Measurements from ENCODE around the gene MXD4. TPM values are rescaled to one million over a fixed set of nuclear protein-coding genes. Genes with fewer than 3 reads are reported as not detected.

Gene MXD4
- total RNA-seq, 1 donor from 2014 or later: 84.7 TPM

DNA sequence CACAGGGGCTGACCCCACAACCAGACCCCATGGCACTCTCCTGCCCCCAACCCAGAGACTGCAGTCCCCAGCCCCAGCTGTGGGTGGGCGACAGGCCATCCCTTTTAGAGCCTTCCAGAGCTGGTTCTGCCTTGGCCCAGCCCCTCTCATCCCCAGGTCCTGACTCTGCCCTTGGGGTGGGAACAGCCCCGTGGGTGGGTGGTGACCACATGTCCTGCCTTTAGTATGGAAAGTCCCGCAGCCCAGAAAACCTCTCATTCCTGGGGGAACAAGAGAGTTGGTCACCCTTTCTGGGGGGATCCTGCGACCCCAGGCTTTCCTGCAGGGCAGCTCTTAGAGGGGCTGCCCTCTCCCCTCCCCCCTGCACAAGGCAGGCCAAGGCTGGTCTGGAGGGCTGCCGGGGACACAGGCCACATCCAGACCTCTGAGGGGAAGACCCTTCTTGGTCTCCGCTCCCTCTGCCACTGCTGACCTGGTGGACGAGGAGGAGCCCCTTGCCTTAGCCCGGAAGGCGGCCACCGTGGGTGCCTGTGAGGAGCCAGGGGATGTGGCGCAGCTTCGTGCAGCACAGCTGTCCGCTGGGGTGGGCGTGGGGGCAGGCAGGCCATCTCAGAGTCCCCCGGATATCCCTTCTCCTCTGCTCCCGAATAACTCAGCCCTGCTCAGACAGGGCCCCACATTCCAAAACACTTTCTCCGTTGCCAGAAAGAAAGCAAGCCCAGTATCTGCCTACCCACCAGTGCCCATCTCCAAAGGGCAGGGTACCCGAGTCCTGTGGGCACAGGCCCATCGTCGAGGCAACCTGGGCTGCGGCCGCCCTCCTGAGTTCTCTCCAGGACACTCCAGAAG is 6.7 kb upstream of the MXD4 start:
- intact Hi-C loops (cut with DNase I): loop anchor here (10.0 kb wide), 1 partner anchor 196 kb away; the partner anchor contains the start of gene RNF4
- no peak for ATAC-seq
- DNase-seq (ENCODE audit: low spot score): no peak

DNA sequence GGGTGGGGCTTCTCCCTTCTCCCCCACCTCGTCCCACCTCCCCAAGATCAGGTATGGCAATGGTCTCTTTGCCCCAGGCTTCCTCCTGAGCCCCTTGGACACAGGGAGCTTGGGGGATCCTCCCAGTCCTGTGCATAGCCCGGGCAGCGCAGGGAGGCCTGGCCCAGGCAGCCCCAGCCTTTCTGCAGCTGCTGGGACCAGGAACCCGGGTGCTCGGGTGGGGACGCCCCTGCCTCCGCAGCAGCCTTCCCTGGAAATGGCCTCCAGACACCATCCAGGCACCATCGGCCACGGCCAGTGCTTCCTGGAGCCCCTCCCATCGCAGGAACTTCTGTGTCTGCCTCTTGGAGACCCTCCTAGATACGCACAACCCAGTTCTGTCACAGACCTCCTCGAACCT is 5.9 kb upstream of the MXD4 start:
- ATAC-seq: no peak
- intact Hi-C loops (cut with DNase I): loop anchor here (10.0 kb wide), 1 partner anchor 197 kb away; the partner anchor contains the start of gene RNF4
- no peak for DNase-seq (ENCODE audit: low spot score)

DNA sequence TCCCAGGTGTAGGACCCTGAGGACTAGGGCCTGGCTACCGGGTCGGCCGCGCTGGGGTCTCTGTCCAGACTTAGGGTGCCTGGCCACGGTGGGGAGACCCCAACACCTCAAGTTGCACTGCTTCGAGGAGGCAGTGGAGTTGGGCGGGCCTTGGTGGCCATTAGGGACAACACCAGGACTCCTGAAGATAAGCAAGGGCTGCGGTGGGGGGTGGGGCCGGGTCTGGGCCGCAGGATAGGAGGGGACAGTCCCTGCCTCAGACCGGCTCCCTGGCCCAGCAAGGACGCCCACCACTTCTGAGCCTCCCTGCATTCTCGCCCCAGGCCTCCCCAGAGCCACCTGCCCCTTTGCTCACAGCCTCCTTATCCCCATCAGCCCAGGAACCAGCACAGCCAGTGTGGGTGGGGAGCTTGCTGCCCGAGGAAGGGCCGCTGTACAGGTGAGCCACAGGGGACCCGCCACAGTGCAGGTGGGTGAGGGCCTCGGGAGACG is 5.5 kb upstream of the MXD4 start:
- intact Hi-C loops (cut with DNase I): loop anchor here (10.0 kb wide), 1 partner anchor 197 kb away; the partner anchor contains the start of gene RNF4
- DNase-seq (ENCODE audit: low spot score): no peak
- no peak for ATAC-seq

DNA sequence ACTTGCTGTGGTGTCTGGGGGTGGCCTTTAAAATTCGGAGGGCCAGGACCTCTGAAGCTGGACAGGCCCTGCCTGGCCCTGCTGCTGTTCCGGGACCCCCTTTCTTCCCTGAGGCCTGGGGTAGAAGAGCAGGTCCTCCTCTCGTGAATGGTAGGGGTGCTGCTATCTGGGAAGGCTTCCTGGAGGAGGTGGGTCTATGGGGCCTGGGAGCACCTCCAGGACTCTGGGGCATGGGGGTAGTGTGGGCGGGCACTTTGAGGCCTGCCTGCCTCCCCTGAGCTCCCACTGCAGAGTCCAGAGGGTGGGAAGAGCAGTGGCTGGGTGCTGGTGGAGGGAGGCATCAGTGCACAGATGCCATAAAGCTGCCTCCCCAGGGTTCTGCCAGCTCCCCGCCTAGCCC is 4.9 kb upstream of the MXD4 start:
- ATAC-seq: no peak
- intact Hi-C loops (cut with DNase I): loop anchor here (10.0 kb wide), 1 partner anchor 198 kb away; the partner anchor contains the start of gene RNF4
- DNase-seq (ENCODE audit: low spot score): no peak

DNA sequence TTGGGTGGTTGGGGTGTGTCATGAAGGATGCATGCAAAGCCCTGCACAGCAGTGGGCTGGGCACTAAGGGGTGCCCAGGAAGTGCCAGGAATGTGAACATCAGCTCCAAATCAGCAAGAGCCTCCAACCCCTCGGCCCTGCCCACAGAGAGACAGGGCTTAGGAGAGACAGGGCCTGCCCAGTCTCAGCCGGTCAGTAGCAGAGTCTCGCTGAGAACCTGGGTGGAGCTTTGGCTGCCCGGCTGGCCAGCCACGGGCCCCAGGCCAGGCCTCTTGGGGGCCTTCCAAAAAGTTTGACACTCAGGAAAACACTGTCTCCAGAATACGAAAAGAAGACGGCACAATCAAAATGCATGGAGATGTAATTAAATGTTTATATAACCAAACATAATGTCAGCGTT is 4.3 kb upstream of the MXD4 start:
- DNase-seq (ENCODE audit: low spot score): peak; percentile 78
- intact Hi-C loops (cut with DNase I): loop anchor here (10.0 kb wide), 1 partner anchor 199 kb away; the partner anchor contains the start of gene RNF4
- peak; percentile 35 for ATAC-seq

DNA sequence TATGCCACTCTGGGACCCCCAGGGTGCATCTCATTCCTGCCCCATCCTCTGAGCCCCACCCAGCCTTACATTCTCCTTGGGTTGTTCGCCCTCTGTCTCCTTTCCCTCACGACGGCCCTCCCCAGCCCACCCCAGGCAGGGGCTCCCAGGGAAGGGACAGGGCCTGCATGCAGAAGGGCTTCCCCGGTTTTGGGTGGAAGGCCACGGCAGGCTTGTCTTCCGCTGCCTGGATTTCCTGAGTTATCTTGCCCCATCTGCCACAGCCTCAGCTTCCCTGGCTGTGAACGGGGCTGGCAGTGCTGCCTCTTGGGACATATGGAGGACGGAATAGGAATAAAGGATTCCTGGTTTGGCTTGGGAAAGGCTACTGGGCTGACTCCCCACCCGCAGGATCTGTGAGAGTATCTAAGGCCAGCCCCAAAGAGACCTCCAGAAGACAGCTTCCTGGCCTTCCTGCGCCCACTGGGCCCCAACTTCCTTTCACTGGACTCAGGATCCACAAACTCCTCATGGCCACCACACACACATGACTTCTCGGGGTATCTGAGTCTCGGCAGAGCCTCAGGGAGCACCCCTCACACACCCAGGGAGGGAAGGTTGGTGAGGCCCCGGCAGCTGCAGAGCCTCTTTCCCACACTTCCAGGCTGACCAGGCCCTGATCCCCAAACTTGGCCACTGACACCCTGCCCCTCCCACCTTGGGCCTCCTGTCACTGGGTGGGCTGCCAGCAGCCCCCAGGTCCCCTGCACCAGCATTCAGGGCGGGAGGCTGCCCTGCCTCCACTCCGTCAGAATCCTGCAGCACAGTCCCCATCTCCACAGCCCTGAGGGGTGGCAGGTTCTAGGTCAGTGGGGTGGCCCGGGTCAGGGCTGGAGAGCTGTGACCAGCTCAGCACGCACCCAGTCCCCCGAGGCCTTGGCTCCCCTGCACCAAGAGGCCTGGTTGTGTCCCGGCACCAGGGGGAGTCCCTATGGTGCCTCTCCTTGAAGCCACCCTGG is 3.5 kb upstream of the MXD4 start:
- no peak for DNase-seq (ENCODE audit: low spot score)
- no peak for ATAC-seq
- intact Hi-C loops (cut with DNase I): loop anchor here (10.0 kb wide), 1 partner anchor 199 kb away; the partner anchor contains the start of gene RNF4

DNA sequence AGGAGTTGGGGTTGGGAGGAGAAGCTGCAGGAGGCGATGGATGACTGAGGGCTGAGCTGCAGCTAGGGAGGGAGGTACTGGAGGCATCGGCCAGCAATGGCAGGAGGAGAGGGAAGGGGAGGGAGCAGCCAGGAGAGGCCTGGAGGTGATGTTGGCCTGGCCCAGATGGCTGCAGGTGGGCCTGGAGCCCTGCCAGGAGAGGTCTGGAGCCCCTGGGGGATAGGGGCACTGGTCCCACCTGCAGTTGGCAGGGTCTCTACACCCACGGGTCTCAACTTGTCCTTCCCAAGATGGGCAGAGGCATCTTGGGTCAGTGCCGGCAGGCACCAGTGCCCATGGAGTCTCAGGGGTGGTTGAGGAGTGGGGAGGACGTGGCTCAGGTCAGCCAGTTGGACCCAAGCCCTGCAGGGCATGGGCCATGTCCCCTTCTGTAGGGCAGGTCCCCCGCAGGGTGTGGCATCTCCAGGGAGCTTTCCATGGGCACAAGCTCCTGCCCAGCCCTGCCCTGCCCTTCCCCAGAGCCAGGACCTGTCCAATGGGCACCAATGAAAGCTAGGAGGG is 2.7 kb upstream of the MXD4 start:
- DNase-seq (ENCODE audit: low spot score): no peak
- intact Hi-C loops (cut with DNase I): loop anchor here (10.0 kb wide), 1 partner anchor 200 kb away; the partner anchor contains the start of gene RNF4
- ATAC-seq: no peak

DNA sequence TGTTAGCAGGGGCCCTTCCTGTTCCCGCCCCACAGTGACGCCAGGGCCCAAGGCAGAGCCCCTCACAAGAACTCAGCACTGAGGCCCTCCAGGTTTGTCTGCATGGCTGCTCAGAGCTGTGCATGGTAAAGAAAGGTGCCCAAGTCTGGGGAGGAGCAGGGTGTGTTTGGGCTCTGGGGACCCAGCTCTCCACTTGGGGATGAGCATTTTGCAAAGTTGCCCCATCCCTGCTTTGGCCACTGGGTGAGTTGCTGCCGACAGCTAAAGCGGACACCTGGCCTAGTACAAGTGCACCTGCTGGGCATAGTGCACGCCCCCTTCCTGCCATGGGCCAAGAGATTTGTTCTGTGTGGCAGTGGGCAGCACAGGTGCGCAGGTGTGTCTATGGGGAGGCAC is 2.0 kb upstream of the MXD4 start:
- ATAC-seq (no peak), DNase-seq (ENCODE audit: low spot score) (no peak)
- intact Hi-C loops (cut with DNase I): loop anchor here (10.0 kb wide), 1 partner anchor 201 kb away; the partner anchor contains the start of gene RNF4

DNA sequence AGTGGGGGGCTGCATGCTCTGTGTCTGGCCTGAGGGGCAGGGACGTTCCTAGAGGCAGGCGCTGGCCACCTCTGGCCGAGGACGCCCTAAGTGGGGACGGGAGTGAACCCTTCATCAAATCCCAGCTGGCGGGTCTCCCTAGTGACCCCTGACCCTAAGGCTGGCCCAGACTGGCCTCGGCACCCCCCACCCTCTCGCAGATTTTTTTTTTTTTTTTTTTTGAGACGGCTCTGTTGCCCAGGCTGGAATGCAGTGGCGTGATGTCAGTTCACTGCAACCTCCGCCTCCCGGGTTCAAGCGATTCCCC is 988 bp upstream of the MXD4 start:
- intact Hi-C loops (cut with DNase I): loop anchor here (10.0 kb wide), 1 partner anchor 202 kb away; the partner anchor contains the start of gene RNF4
- ATAC-seq: no peak
- DNase-seq (ENCODE audit: low spot score): no peak

DNA sequence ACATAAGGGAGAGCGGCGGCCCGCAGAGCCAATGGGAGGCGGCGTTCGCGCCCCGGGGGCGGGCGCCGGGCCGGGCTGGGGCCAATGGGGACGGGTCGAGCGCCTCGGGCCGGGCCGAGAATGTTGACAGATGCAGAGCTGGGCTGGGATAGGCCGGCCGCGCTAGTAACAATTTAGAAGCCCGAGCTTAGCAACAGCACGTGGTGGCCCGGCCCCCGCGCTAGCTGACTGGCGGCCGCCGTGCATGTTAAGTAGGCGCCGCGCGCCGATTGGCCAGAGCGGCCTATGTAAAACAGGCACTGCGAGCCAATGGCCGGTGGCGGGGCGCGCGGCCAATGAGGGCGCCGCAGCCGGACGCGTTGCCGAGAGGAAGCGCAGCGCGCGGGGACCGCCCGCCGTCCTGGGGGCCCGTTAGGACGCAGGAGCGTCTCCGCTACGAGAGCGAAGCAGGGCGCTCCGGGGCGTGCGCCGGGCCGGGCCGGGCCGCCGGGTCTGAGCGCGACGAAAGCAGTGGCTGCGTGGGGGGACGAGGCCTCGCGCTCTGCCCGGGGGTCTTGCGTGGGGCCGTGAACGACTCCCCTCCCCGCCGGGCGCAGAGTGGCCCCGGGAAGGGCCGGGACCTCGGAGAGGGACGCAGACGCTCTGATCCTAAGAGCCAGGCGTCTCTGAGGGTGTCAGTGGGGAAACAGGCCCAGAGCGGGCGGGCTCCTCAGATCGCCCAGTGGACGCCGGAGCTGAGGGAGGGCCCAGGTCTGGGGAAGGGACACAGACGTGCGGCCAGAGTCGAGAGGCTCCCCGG is 435 bp upstream of the MXD4 start:
- intact Hi-C loops (cut with DNase I): loop anchor here (10.0 kb wide), 1 partner anchor 202 kb away; the partner anchor contains the start of gene RNF4
- peak; percentile 99 for DNase-seq (ENCODE audit: low spot score)
- ATAC-seq: peak; percentile 97

DNA sequence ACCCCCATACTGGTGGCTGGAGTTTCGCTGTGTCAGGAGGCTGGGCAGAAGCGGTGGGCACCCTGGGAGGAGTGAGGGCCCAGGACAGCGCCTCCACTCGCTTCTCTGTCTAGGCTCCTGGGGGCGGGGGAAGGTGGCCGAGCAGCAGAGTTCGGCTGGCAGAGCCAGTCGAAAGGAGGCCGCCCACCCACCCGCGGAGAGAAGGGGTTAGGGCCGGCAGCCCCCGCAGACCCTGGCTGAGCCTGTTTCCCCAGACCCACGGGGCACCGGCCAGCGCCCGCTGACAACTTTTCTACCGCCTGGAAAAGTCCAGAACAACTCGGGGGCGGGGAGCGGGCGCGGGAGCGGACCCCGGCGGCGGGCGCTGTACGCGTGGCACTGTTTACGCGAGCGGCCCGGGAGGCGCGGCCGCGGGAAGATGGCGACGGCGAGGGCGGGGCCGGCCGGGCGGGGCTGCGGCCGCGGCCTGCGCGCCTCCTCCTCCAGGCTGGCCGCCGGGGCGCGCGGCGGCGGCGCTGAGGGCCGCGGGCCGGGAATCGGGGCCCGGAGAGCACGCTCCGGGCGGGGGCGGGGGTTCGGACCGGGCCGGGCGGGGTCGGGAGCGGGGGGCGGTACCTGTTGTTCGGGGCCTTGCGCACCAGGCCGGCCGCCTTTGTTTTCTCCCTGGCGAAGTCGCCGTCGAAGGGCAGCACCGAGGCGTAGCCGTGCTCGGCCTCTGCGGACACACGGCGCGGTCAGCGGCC is 628 bp downstream of the MXD4 start:
- intact Hi-C loops (cut with DNase I): loop anchor here (10.0 kb wide), 1 partner anchor 204 kb away; the partner anchor contains the start of gene RNF4
- DNase-seq (ENCODE audit: low spot score) (peak; percentile 75), ATAC-seq (no peak)

DNA sequence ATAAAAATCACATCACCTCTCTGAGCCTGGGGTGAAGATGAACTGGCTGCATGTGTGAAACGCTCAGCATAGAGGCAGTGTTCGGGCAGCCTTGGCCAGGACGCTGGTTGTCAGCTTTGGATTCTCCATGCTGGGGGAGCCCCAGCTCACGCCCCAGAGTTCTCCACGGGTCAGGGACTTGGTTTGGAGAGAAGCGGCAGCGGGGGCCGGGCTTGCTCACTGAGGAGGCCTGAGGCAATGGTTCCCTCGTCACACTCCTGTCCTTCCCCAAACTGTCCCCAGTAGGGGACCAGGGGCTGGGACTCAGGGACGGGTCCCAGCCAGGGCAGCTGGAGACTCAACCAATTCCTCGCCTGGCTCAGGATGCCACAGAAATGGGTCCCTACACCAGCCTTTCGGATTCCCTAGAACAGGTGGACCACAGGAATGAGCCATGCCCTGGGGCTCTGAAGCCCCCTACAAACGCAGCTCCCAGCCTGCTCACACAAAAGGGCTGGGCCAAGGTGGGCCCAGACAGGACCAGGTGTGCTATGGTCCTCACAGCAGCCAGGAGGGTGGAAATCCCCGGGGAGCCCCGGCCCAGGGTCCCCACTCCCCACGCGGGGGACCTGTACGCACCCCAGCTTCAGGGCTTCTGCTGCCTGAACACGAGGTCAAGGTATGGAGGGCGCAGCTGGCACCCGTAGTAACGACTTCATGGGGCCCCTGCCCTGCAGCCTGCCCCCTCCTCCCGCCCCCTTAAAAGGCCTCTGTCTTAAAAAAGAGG is 1.4 kb downstream of the MXD4 start:
- intact Hi-C loops (cut with DNase I): loop anchor here (10.0 kb wide), 1 partner anchor 204 kb away; the partner anchor contains the start of gene RNF4
- peak; percentile 74 for DNase-seq (ENCODE audit: low spot score)

DNA sequence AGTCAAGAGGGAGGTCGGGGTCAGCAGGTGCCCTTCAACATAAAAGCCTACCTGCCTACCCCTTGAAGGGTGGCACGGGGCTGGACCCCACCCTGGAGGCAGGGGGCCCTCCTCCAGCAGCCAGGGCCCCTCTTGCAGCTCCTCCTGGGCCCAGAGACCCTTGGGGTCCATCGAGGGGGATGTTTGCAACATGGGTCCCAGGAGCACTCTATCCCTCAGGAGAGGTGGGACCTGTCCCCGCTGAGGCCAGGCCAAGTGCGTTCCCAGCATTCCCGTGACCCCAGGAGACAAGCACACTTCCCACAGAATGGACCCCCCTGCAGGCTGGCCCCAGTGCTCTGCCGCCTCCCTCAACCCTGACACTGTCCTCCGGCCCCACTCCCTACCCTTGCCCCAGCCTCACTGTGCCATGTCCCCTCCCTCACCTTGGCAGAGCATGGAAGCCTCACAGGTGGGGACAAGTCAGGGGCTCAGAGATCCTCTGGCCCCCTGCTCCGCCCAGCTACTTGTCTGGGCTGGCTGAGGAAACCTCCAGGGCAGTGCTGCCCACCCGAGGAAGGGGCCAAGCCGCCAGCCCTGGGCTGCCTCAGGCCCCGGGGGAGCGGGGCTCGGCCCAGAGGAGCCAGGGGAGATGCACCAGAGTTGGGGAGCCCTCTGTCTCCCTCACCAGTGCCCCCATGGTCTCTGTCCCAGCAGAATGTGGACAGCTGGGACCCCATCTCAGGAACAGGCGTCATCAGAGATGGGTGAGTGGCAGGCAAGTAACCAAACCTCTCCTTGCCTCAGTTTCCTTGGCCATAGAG is 2.2 kb downstream of the MXD4 start:
- DNase-seq (ENCODE audit: low spot score) (peak; percentile 59), ATAC-seq (no peak)
- intact Hi-C loops (cut with DNase I): loop anchor here (10.0 kb wide), 1 partner anchor 205 kb away; the partner anchor contains the start of gene RNF4

More for the DNA sequence above, 1.4 kb downstream of the MXD4 start:
- ATAC-seq: no peak

DNA sequence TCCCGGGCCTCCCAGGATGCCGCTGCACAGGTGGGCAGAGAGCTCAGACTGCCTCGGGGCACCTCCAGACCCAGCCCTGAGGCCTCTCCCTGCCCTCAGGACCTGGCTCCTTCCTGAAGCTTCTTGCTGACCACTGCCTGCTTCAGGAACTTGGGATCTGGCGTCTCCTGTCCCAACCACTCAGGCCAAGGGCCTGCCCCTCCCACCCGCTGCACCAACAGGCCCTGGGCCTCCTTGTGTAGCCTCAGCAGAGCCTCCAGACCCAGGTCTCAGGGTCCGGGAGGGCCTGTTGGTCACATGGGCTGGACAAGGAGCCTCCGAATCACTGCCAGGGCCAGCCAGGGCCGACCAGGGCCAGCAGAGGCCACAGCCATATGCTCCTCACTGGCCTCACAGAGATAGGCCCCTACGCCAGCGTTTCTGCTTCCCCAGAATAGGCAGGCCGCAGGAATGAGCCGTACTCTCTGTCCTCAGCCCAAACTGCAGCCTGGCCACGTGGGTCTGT is 2.8 kb downstream of the MXD4 start:
- intact Hi-C loops (cut with DNase I): no loop called here

More for the DNA sequence above, 2.8 kb downstream of the MXD4 start:
- peak; percentile 55 for DNase-seq (ENCODE audit: low spot score)
- ATAC-seq: no peak

Data from sciatic nerve (tissue), 2 donors.